A549 (cell line): Measurements from ENCODE around the gene COMMD3. TPM values are rescaled to one million over a fixed set of nuclear protein-coding genes. Genes with fewer than 3 reads are reported as not detected.
A peak's percentile ranks its signal among the peaks of the same experiment; 100 is the strongest.

Experiments
- ATAC-seq, 2 experiments: fragments of 200-7000 bp in 1 of 2; fragments of >200 bp in 1 of 2; cut with Nextera tagmentation in 1 of 2; cut with Tn5 transposase in 1 of 2; 3 replicates each; pipeline versions ENCODE4 v1.8.0 to v1.9.1; 2018 to 2020; ENCODE audit warnings: mild to moderate bottlenecking in 1 of 2, moderate library complexity in 1 of 2
- CTCF ChIA-PET: fragments of 300-600 bp; sonication (Branson Sonifier 250); formaldehyde crosslinking; extraction: SDS; loops from one replicate; lab custom pipeline; 2021; ENCODE audit warnings: antibody characterized with exemption, inconsistent platforms; lab: Yijun Ruan, JAX
- POLR2A ChIA-PET: fragments of 350-600 bp; formaldehyde crosslinking; extraction: SDS; loops from one replicate; lab custom pipeline; 2021; ENCODE audit warnings: antibody characterized with exemption, inconsistent platforms; lab: Yijun Ruan, JAX
- DNase-seq, 2 experiments: peaks; one replicate each; pipeline versions ENCODE4 v3.0.0 to v3.0.0-alpha.2; 2011 to 2016; ENCODE audit warnings: low read depth in 1 of 2, low spot score in 1 of 2
- FAIRE-seq: peaks from 2 replicates; lab custom pipeline; 2011; peaks lifted over from hg19 to GRCh38; lab: Jason Lieb, UNC
- H3K27ac ChIP-seq, 2 experiments: fragments of >200 bp; sonication (Bioruptor Twin); formaldehyde crosslinking; 3 replicates each; pipeline ENCODE4 v1.5.1; 2016 to 2017
- H3K4me1 ChIP-seq: fragments of >200 bp; sonication (Bioruptor Twin); formaldehyde crosslinking; 3 replicates; pipeline ENCODE4 v1.6.1; 2016
- H3K4me2 ChIP-seq: fragments of >200 bp; sonication (Bioruptor Twin); formaldehyde crosslinking; 3 replicates; pipeline ENCODE4 v1.6.1; 2016
- H3K4me3 ChIP-seq: fragments of >200 bp; sonication (Bioruptor Twin); formaldehyde crosslinking; 3 replicates; pipeline ENCODE4 v1.5.1; 2016
- H3K9me3 ChIP-seq: fragments of >200 bp; sonication (Bioruptor Twin); formaldehyde crosslinking; 3 replicates; pipeline ENCODE4 v1.6.1; 2016
- BCL3 ChIP-seq: fragments of >200 bp; sonication (Bioruptor Twin); formaldehyde crosslinking; IDR thresholded peaks from 3 replicates; pipeline ENCODE4 v1.6.1; 2016
- BHLHE40 ChIP-seq: IDR thresholded peaks from 2 replicates; pipeline ENCODE4 v1.6.1; 2012; ENCODE audit warnings: low read depth, low read length, inconsistent platforms
- CBX2 ChIP-seq: fragments of 200-600 bp; sonication (generic); IDR thresholded peaks from 2 replicates; pipeline ENCODE4 v1.6.1; 2016; ENCODE audit warnings: low read depth, mild to moderate bottlenecking, borderline replicate concordance
- CBX8 ChIP-seq: fragments of 200-600 bp; sonication (generic); IDR thresholded peaks from 2 replicates; pipeline ENCODE4 v1.6.1; 2016
- ELK1 ChIP-seq: fragments of 150-350 bp; IDR thresholded peaks from 2 replicates; pipeline ENCODE4 v1.6.1; 2014; ENCODE audit warnings: low read depth, mild to moderate bottlenecking, low read length
- EP300 ChIP-seq, 2 experiments: fragments of >200 bp; sonication (Bioruptor Twin); formaldehyde crosslinking; IDR thresholded peaks; 2 replicates in 1 of 2; 3 replicates in 1 of 2; pipeline ENCODE4 v1.6.1; 2016 to 2017
- FOSB ChIP-seq: fragments of 250-450 bp; sonication (Bioruptor Pico); IDR thresholded peaks from 2 replicates; pipeline ENCODE4 v1.5.0; 2020; ENCODE audit warnings: mild to moderate bottlenecking, moderate library complexity
- HES2 ChIP-seq: fragments of >200 bp; sonication (Bioruptor Twin); formaldehyde crosslinking; IDR thresholded peaks from 2 replicates; pipeline ENCODE4 v1.6.1; 2016
- HEYL ChIP-seq: fragments of 250-450 bp; sonication (Bioruptor Pico); IDR thresholded peaks from 2 replicates; pipeline ENCODE4 v1.8.0; 2021; ENCODE audit warnings: mild to moderate bottlenecking, moderate library complexity
- HOXA7 ChIP-seq: fragments of 250-450 bp; sonication (Bioruptor Pico); IDR thresholded peaks from 2 replicates; pipeline ENCODE4 v1.5.0; 2020; ENCODE audit warnings: mild to moderate bottlenecking, moderate library complexity
- HOXB5 ChIP-seq: fragments of 250-450 bp; sonication (Bioruptor Pico); IDR thresholded peaks from 2 replicates; pipeline ENCODE4 v1.5.0; 2020; ENCODE audit warnings: mild to moderate bottlenecking, moderate library complexity
- KDM5A ChIP-seq: fragments of 200-600 bp; sonication (generic); IDR thresholded peaks from 2 replicates; pipeline ENCODE4 v1.6.1; 2016; ENCODE audit warnings: antibody characterized with exemption, mild to moderate bottlenecking
- MAFK ChIP-seq: fragments of 450-650 bp; IDR thresholded peaks from 2 replicates; pipeline ENCODE4 v1.6.1; 2014; ENCODE audit not compliant: partially characterized antibody
- MAZ ChIP-seq: fragments of 150-350 bp; IDR thresholded peaks from 2 replicates; pipeline ENCODE4 v1.6.1; 2014; ENCODE audit warnings: antibody characterized with exemption, low read depth, low read length, borderline replicate concordance
- NFE2L2 ChIP-seq: fragments of 150-350 bp; conservative IDR thresholded peaks from 2 replicates; pipeline ENCODE4 v1.6.1; 2014; ENCODE audit warnings: low read length
- RCOR1 ChIP-seq: fragments of 150-350 bp; IDR thresholded peaks from 2 replicates; pipeline ENCODE4 v1.6.1; 2014; ENCODE audit warnings: antibody characterized with exemption, low read length, low read depth
- TFCP2L1 ChIP-seq: fragments of 250-450 bp; sonication (Bioruptor Pico); IDR thresholded peaks from 2 replicates; pipeline ENCODE4 v1.5.0; 2021; ENCODE audit warnings: mild to moderate bottlenecking
- TP53 ChIP-seq: fragments of 250-450 bp; sonication (Bioruptor Pico); IDR thresholded peaks from 2 replicates; pipeline ENCODE4 v1.5.0; 2021; ENCODE audit warnings: mild to moderate bottlenecking, moderate library complexity
- USF2 ChIP-seq: fragments of 450-650 bp; IDR thresholded peaks from 2 replicates; pipeline ENCODE4 v1.6.1; 2014; ENCODE audit warnings: antibody characterized with exemption
- ZNF302 ChIP-seq: fragments of 250-450 bp; sonication (Bioruptor Pico); IDR thresholded peaks from 2 replicates; pipeline ENCODE4 v1.9.0; 2021; ENCODE audit warnings: inconsistent platforms, mild to moderate bottlenecking, moderate library complexity
- ZSCAN20 ChIP-seq: fragments of 250-450 bp; sonication (Bioruptor Pico); IDR thresholded peaks from 2 replicates; pipeline ENCODE4 v1.8.0; 2022; ENCODE audit warnings: mild to moderate bottlenecking, moderate library complexity
- WGBS: methylation state at CpG from one replicate; pipeline ENCODE4 v1.1.6; 2017; ENCODE audit errors: missing lambda C conversion rate; 5-methylcytosine and 5-hydroxymethylcytosine counted together
- polyA plus RNA-seq, 4 experiments: library from polyadenylated mRNA; depleted of rRNA in 3 of 4; stranded (reverse); fragments of >200 nt; fragmentation: RNase III in 1 of 4; extraction: RNeasy Plus Mini Kit Qiagen cat#74134 plus additional on column Dnase treatment in 1 of 4; gene quantifications; 2 replicates in 3 of 4; 3 replicates in 1 of 4; pipeline ENCODE4 v1.2.3, GENCODE V29; 2011 to 2017

COMMD3 gene
- polyA plus RNA-seq, 2 of the 4 experiments (the other 2 are of a cell fraction) = 42.2 to 70.8 TPM

GRCh38 chr10:22365644-22366434, 49.7 kb downstream of the COMMD3 start:
- ChIA-PET POLR2A (no interaction called here), CTCF (interaction anchor here (1.0 kb wide), 1 partner anchor 25 kb away, joined by 3 read pairs; no protein-coding TSS in a partner anchor)
- TF ChIP-seq CBX8 = no peak
- TF ChIP-seq NFE2L2 = peak; percentile 62
- Histone ChIP-seq H3K4me1 (no peaks in the 10 kb centered on the region), H3K27ac (no peak overlapping the region), H3K9me3 (no peaks in the 10 kb centered on the region), H3K4me2 (no peak overlapping the region), H3K4me3 (no peak overlapping the region)
- no peak for FAIRE-seq
- 66% methylated on average over 4 of the region's 4 CpGs for WGBS
- no peak for ATAC-seq
- DNase-seq = no peak

- CTCF ChIA-PET = no interaction called here
These were observed 50.2 kb downstream of the COMMD3 start for GRCh38 chr10:22366435-22366703.

GRCh38 chr10:22366771-22367170, 50.6 kb downstream of the COMMD3 start:
- TF ChIP-seq RCOR1 (no peak), TFCP2L1 (CRISPR knock-in tag) (no peak), TP53 (no peak), KDM5A (no peak), CBX2 (no peak), ZNF302 (CRISPR knock-in tag) (no peak), ELK1 (no peak), BCL3 (no peak), FOSB (no peak), NFE2L2 (no peak)
- WGBS = 38% methylated on average over 2 of the region's 2 CpGs
- Histone ChIP-seq H3K9me3 (no peaks in the 10 kb centered on the region), H3K4me2 (no peak overlapping the region), H3K4me1 (no peaks in the 10 kb centered on the region), H3K4me3 (no peak overlapping the region), H3K27ac (no peak overlapping the region)
- ChIA-PET POLR2A (no interaction called here), CTCF (no interaction called here)
- no peak for ATAC-seq
- no peak for FAIRE-seq
- DNase-seq = no peak

More at GRCh38 chr10:22366435-22366703, 50.2 kb downstream of the COMMD3 start:
- no peak for ATAC-seq
- Histone ChIP-seq H3K9me3 (no peaks in the 10 kb centered on the region), H3K4me1 (no peaks in the 10 kb centered on the region), H3K4me2 (no peak overlapping the region), H3K4me3 (no peak overlapping the region), H3K27ac (no peak overlapping the region)
- TF ChIP-seq HOXB5 (CRISPR knock-in tag) (no peak), EP300 (IDR thresholded peaks at IDR 0.05) (no peak), NFE2L2 (no peak), USF2 (no peak), CBX2 (no peak), HOXA7 (CRISPR knock-in tag) (no peak)
- no peak for DNase-seq
- POLR2A ChIA-PET = no interaction called here
- FAIRE-seq = no peak

GRCh38 chr10:22367471-22367870, 51.3 kb downstream of the COMMD3 start:
- WGBS = 94% methylated on average over 1 of the region's 1 CpG
- ChIA-PET POLR2A (no interaction called here), CTCF (no interaction called here)
- Histone ChIP-seq H3K4me3 (no peak overlapping the region), H3K9me3 (no peaks in the 10 kb centered on the region), H3K27ac (no peak overlapping the region), H3K4me1 (no peaks in the 10 kb centered on the region), H3K4me2 (no peak overlapping the region)
- ATAC-seq = no peak
- FAIRE-seq = no peak
- DNase-seq = no peak
- TF ChIP-seq NFE2L2 (no peak), HES2 (no peak), EP300 (IDR thresholded peaks at IDR 0.05) (no peak), BHLHE40 (no peak), MAFK (no peak), HEYL (CRISPR knock-in tag) (no peak), ZSCAN20 (no peak), MAZ (no peak)
